Measurements from ENCODE around the gene BRAP. TPM values are rescaled to one million over a fixed set of nuclear protein-coding genes. Genes with fewer than 3 reads are reported as not detected.
"Not testable (repeated sequence)": the region's sequence is repeated elsewhere in the genome, so short reads cannot be mapped to it uniquely, and the experiment has no call there.

BRAP gene
- total RNA-seq, 2 donors from 2014 or later: 16.0 to 19.6 TPM

- Histone ChIP-seq H3K4me1 (no peaks in the 10 kb centered on the region), H3K27ac (no peak overlapping the region), H3K4me3 (no peak overlapping the region), H3K27me3 (no peaks in the 10 kb centered on the region), H3K9ac (ENCODE audit: low read depth in 2 of 2, low read length in 2 of 2) (no peak overlapping the region), H3K9me3 (no peaks in the 10 kb centered on the region), H3K36me3 (no peaks in the 10 kb centered on the region)
- TF ChIP-seq CTCF (IDR thresholded peaks at IDR 0.05): no peak
- intact Hi-C loops (cut with DNase I): no loop called here
- no peak for DNase-seq
These were observed 34.7 kb upstream of the BRAP start for GRCh38 chr12:111720457-111720856.

GRCh38 chr12:111719316-111719715 is 33.6 kb upstream of the BRAP start:
- intact Hi-C loops (cut with DNase I); H3K9ac ChIP-seq (ENCODE audit: low read depth in 2 of 2, low read length in 2 of 2); H3K27me3 ChIP-seq; H3K36me3 ChIP-seq; H3K9me3 ChIP-seq; H3K4me1 ChIP-seq; H3K27ac ChIP-seq; H3K4me3 ChIP-seq; DNase-seq: not testable (repeated sequence)

- H3K4me3 ChIP-seq: no peak overlapping the region
- no peak overlapping the region for H3K27ac ChIP-seq
- intact Hi-C loops (cut with DNase I): no loop called here
- no peaks in the 10 kb centered on the region for H3K36me3 ChIP-seq
- no peaks in the 10 kb centered on the region for H3K4me1 ChIP-seq
- TF ChIP-seq CTCF (IDR thresholded peaks at IDR 0.05): no peak
- DNase-seq: no peak
- H3K27me3 ChIP-seq: no peaks in the 10 kb centered on the region
- no peak overlapping the region for H3K9ac ChIP-seq (ENCODE audit: low read depth in 2 of 2, low read length in 2 of 2)
- no peaks in the 10 kb centered on the region for H3K9me3 ChIP-seq
These were observed 29.5 kb upstream of the BRAP start for GRCh38 chr12:111715279-111715678.

GRCh38 chr12:111706145-111706544 is 20.4 kb upstream of the BRAP start:
- no peak overlapping the region for H3K27ac ChIP-seq
- no peak overlapping the region for H3K4me3 ChIP-seq
- TF ChIP-seq CTCF (IDR thresholded peaks at IDR 0.05): no peak
- no peaks in the 10 kb centered on the region for H3K27me3 ChIP-seq
- peaks cover 8% of the 10 kb centered on the region for H3K36me3 ChIP-seq
- H3K9me3 ChIP-seq: no peaks in the 10 kb centered on the region
- no peak for DNase-seq
- H3K9ac ChIP-seq (ENCODE audit: low read depth in 2 of 2, low read length in 2 of 2): no peak overlapping the region
- intact Hi-C loops (cut with DNase I): no loop called here
- H3K4me1 ChIP-seq: no peaks in the 10 kb centered on the region

GRCh38 chr12:111705672-111706071 is 19.9 kb upstream of the BRAP start:
- H3K4me1 ChIP-seq: no peaks in the 10 kb centered on the region
- no peak overlapping the region for H3K4me3 ChIP-seq
- no peak overlapping the region for H3K9ac ChIP-seq (ENCODE audit: low read depth in 2 of 2, low read length in 2 of 2)
- no peaks in the 10 kb centered on the region for H3K27me3 ChIP-seq
- no peak for DNase-seq
- H3K36me3 ChIP-seq: peaks cover 8% of the 10 kb centered on the region
- H3K27ac ChIP-seq: no peak overlapping the region
- no peaks in the 10 kb centered on the region for H3K9me3 ChIP-seq
- TF ChIP-seq CTCF (IDR thresholded peaks at IDR 0.05): no peak
- intact Hi-C loops (cut with DNase I): no loop called here

- Histone ChIP-seq H3K4me3 (no peak overlapping the region), H3K9ac (ENCODE audit: low read depth in 2 of 2, low read length in 2 of 2) (no peak overlapping the region), H3K27ac (no peak overlapping the region), H3K9me3 (no peaks in the 10 kb centered on the region), H3K27me3 (no peaks in the 10 kb centered on the region), H3K36me3 (no peaks in the 10 kb centered on the region), H3K4me1 (no peaks in the 10 kb centered on the region)
- no peak for TF ChIP-seq CTCF (IDR thresholded peaks at IDR 0.05)
- intact Hi-C loops (cut with DNase I): no loop called here
- no peak for DNase-seq
These were observed 14.2 kb upstream of the BRAP start for GRCh38 chr12:111699962-111700361.

Data from colonic mucosa (tissue), 4 donors.